ENCODE results near the gene SCN7A. TPM values are rescaled to one million over a fixed set of nuclear protein-coding genes. Genes with fewer than 3 reads are reported as not detected.
A peak's percentile ranks its signal among the peaks of the same experiment; 100 is the strongest.

Gene SCN7A
- polyA plus RNA-seq, 2 of the 4 experiments (the other 2 are of a cell fraction), result not detected

- TF ChIP-seq FOXS1 (CRISPR knock-in tag; IDR thresholded peaks at IDR 0.05), result no peak
- no peak for TF ChIP-seq RCOR1 (IDR thresholded peaks at IDR 0.05; ENCODE audit: low read depth, low read length)
- no peak for TF ChIP-seq POLR2A (IDR thresholded peaks at IDR 0.05; ENCODE audit: low read length)
- TF ChIP-seq KDM5A (IDR thresholded peaks at IDR 0.05), result no peak
- TF ChIP-seq JUN (IDR thresholded peaks at IDR 0.05), result no peak
- TF ChIP-seq BHLHE40 (IDR thresholded peaks at IDR 0.05; ENCODE audit: low read depth, low read length), result no peak
- no peak for TF ChIP-seq FOSB (CRISPR knock-in tag; IDR thresholded peaks at IDR 0.05)
- TF ChIP-seq ZNF302 (CRISPR knock-in tag; IDR thresholded peaks at IDR 0.05), result no peak
- no peak for TF ChIP-seq ZSCAN20 (CRISPR knock-in tag; IDR thresholded peaks at IDR 0.05)
- no peak for TF ChIP-seq KDM1A (IDR thresholded peaks at IDR 0.05; ENCODE audit: low read depth)
- no peak for TF ChIP-seq CHD2 (IDR thresholded peaks at IDR 0.05; ENCODE audit: low read length, partially characterized antibody)
- no peak for TF ChIP-seq HOXA7 (CRISPR knock-in tag; IDR thresholded peaks at IDR 0.05)
- TF ChIP-seq MAX (IDR thresholded peaks at IDR 0.05), result no peak
- no peak for TF ChIP-seq JUNB (IDR thresholded peaks at IDR 0.05)
- TF ChIP-seq RNF2 (IDR thresholded peaks at IDR 0.05; ENCODE audit: borderline replicate concordance, low read depth), result no peak
- TF ChIP-seq, protein P1, sequence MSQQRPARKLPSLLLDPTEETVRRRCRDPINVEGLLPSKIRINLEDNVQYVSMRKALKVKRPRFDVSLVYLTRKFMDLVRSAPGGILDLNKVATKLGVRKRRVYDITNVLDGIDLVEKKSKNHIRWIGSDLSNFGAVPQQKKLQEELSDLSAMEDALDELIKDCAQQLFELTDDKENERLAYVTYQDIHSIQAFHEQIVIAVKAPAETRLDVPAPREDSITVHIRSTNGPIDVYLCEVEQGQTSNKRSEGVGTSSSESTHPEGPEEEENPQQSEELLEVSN (IDR thresholded peaks at IDR 0.05; ENCODE audit: borderline replicate concordance, low read depth), result no peak
- no peak for TF ChIP-seq FOSL2 (IDR thresholded peaks at IDR 0.05)
- TF ChIP-seq FOSL2 (CRISPR knock-in tag; IDR thresholded peaks at IDR 0.05), result no peak
- CTCF ChIA-PET, result interaction anchor here (1.0 kb wide), 1 partner anchor 340 kb away, joined by 3 read pairs; no protein-coding TSS in a partner anchor
- ATAC-seq (0 out of 6 replicates have a peak, but pooled peaks of 1 of the 2 experiments have one; percentile 24), DNase-seq (ENCODE audit: low read depth in 1 of 2, low spot score in 1 of 2) (no peak), FAIRE-seq (no peak)
- POLR2A ChIA-PET, result no interaction called here
- Histone ChIP-seq H3K4me2 (no peak overlapping the region), H3K9me3 (no peaks in the 10 kb centered on the region), H3K4me1 (no peaks in the 10 kb centered on the region), H3K4me3 (no peak overlapping the region), H3K27ac (no peak overlapping the region)
- WGBS (ENCODE audit: missing lambda C conversion rate), result 3% methylated on average over 3 of the region's 3 CpGs
These were observed 27.1 kb upstream of the SCN7A start for GRCh38 chr2:166521155-166521554.

- Histone ChIP-seq H3K4me3 (no peak overlapping the region), H3K4me2 (no peak overlapping the region), H3K27ac (no peak overlapping the region), H3K4me1 (no peaks in the 10 kb centered on the region), H3K9me3 (no peaks in the 10 kb centered on the region)
- ATAC-seq, result no peak
- no peak for FAIRE-seq
- DNase-seq (ENCODE audit: low read depth in 1 of 2, low spot score in 1 of 2), result no peak
- TF ChIP-seq NR3C1 (IDR thresholded peaks at IDR 0.05), result no peak
- TF ChIP-seq ZFP36 (IDR thresholded peaks at IDR 0.05; ENCODE audit: borderline replicate concordance, partially characterized antibody), result no peak
- TF ChIP-seq, protein P2, sequence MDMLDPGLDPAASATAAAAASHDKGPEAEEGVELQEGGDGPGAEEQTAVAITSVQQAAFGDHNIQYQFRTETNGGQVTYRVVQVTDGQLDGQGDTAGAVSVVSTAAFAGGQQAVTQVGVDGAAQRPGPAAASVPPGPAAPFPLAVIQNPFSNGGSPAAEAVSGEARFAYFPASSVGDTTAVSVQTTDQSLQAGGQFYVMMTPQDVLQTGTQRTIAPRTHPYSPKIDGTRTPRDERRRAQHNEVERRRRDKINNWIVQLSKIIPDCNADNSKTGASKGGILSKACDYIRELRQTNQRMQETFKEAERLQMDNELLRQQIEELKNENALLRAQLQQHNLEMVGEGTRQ (IDR thresholded peaks at IDR 0.05), result no peak
- TF ChIP-seq ZSCAN20 (CRISPR knock-in tag; IDR thresholded peaks at IDR 0.05), result no peak
- no peak for TF ChIP-seq HDAC2 (IDR thresholded peaks at IDR 0.05)
- no peak for TF ChIP-seq HOXB13 (CRISPR knock-in tag; IDR thresholded peaks at IDR 0.05; ENCODE audit: low read depth)
- TF ChIP-seq MAX (IDR thresholded peaks at IDR 0.05), result no peak
- TF ChIP-seq CBX2 (IDR thresholded peaks at IDR 0.05; ENCODE audit: borderline replicate concordance, low read depth), result no peak
- no peak for TF ChIP-seq ESRRA (IDR thresholded peaks at IDR 0.05; ENCODE audit: borderline replicate concordance, low read length)
- TF ChIP-seq RNF2 (IDR thresholded peaks at IDR 0.05; ENCODE audit: borderline replicate concordance, low read depth), result no peak
- no peak for TF ChIP-seq TFCP2L1 (CRISPR knock-in tag; IDR thresholded peaks at IDR 0.05)
- ChIA-PET CTCF (interaction anchor here (1.1 kb wide), 1 partner anchor 19 kb away, joined by 7 read pairs; no protein-coding TSS in a partner anchor), POLR2A (no interaction called here)
- WGBS (ENCODE audit: missing lambda C conversion rate), result 29% methylated on average over 2 of the region's 2 CpGs
These were observed 26.6 kb upstream of the SCN7A start for GRCh38 chr2:166520604-166521003.

Measured in A549 (cell line).